Stomach smooth muscle (tissue), 2 donors: ENCODE data around the gene RNF145.

ENCODE experiments used
- H3K27ac ChIP-seq: one replicate; pipeline ENCODE4 v1.7.0; 2013; ENCODE audit warnings: mild to moderate bottlenecking, low read length, inconsistent platforms
- H3K27me3 ChIP-seq, 2 donors: one replicate each; pipeline ENCODE4 v1.7.0; 2013; ENCODE audit warnings: low read length in 2 of 2; ENCODE audit not compliant: insufficient read depth in 2 of 2, control insufficient read depth in 1 of 2
- H3K36me3 ChIP-seq, 2 donors: one replicate each; pipeline ENCODE4 v1.7.0; 2013; ENCODE audit warnings: low read length in 2 of 2; ENCODE audit not compliant: control insufficient read depth in 2 of 2, insufficient read depth in 2 of 2
- H3K4me1 ChIP-seq: one replicate; pipeline ENCODE4 v1.7.0; 2013; ENCODE audit warnings: low read length; ENCODE audit not compliant: control insufficient read depth, insufficient read depth
- H3K4me3 ChIP-seq, 2 donors: one replicate each; pipeline ENCODE4 v1.7.0; 2013; ENCODE audit warnings: low read length in 2 of 2
- H3K9ac ChIP-seq, 2 donors: one replicate each; pipeline ENCODE4 v1.7.0; 2013; ENCODE audit warnings: low read length in 2 of 2, mild to moderate bottlenecking in 1 of 2
- H3K9me3 ChIP-seq, 2 donors: one replicate each; pipeline ENCODE4 v1.7.0; 2013; ENCODE audit warnings: low read length in 2 of 2; ENCODE audit not compliant: control insufficient read depth in 2 of 2
- donor health status: healthy.
- donor health status: Pancreatic carcinoma.

RNF145 gene

DNA sequence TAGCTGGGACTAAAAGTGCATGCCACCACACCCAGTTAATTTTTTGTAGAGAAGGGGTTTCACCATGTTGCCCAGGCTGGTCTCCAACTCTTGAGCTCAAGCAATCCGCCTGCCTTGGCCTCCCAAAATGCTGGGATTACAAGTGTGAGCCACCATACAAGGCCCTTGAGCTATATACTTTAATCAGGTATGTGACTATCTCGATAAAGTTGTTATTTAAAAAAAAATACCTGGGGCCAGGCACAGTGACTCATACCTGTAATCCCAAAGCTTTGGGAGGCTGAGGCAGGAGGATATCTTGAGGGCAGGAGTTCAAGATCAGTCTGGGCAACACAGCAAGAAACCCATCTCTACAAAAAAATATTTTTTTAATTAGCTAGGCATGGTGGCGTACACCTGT is 19.2 kb downstream of the RNF145 start:
- Histone ChIP-seq H3K27me3 (no peaks in the 10 kb centered on the region), H3K4me3 (no peak overlapping the region), H3K27ac (no peak overlapping the region), H3K4me1 (peaks cover 1% of the 10 kb centered on the region), H3K36me3 (peaks cover 4 to 9% of the 10 kb centered on the region in 2 donors), H3K9ac (no peak overlapping the region), H3K9me3 (no peaks in the 10 kb centered on the region)

- no peaks in the 10 kb centered on the region for H3K9me3 ChIP-seq
- no peak overlapping the region for H3K9ac ChIP-seq
- peaks cover 4 to 9% of the 10 kb centered on the region in 2 donors for H3K36me3 ChIP-seq
- no peak overlapping the region for H3K27ac ChIP-seq
- no peaks in the 10 kb centered on the region for H3K27me3 ChIP-seq
- H3K4me1 ChIP-seq: peaks cover 3% of the 10 kb centered on the region
- H3K4me3 ChIP-seq: no peak overlapping the region
Observed at GRCh38 chr5:159189310-159189709, 20.0 kb downstream of the RNF145 start.

- Histone ChIP-seq H3K27ac (no peak overlapping the region), H3K9ac (no peak overlapping the region), H3K27me3 (no peaks in the 10 kb centered on the region), H3K36me3 (peaks cover under 1% of the 10 kb centered on the region in 2 donors), H3K4me1 (peaks cover 3% of the 10 kb centered on the region), H3K9me3 (no peaks in the 10 kb centered on the region), H3K4me3 (no peak overlapping the region)
Observed at GRCh38 chr5:159187719-159188118, 21.6 kb downstream of the RNF145 start.

GRCh38 chr5:159186319-159186718 is 23.0 kb downstream of the RNF145 start:
- Histone ChIP-seq H3K9me3 (no peaks in the 10 kb centered on the region), H3K36me3 (no peaks in the 10 kb centered on the region), H3K4me3 (no peak overlapping the region), H3K4me1 (peaks cover 3% of the 10 kb centered on the region), H3K9ac (no peak overlapping the region), H3K27me3 (no peaks in the 10 kb centered on the region), H3K27ac (no peak overlapping the region)

GRCh38 chr5:159185773-159186172 is 23.6 kb downstream of the RNF145 start:
- H3K27ac ChIP-seq: no peak overlapping the region
- H3K27me3 ChIP-seq: no peaks in the 10 kb centered on the region
- H3K4me3 ChIP-seq: no peak overlapping the region
- H3K4me1 ChIP-seq: peaks cover 3% of the 10 kb centered on the region
- no peaks in the 10 kb centered on the region for H3K9me3 ChIP-seq
- H3K36me3 ChIP-seq: no peaks in the 10 kb centered on the region
- no peak overlapping the region for H3K9ac ChIP-seq

DNA sequence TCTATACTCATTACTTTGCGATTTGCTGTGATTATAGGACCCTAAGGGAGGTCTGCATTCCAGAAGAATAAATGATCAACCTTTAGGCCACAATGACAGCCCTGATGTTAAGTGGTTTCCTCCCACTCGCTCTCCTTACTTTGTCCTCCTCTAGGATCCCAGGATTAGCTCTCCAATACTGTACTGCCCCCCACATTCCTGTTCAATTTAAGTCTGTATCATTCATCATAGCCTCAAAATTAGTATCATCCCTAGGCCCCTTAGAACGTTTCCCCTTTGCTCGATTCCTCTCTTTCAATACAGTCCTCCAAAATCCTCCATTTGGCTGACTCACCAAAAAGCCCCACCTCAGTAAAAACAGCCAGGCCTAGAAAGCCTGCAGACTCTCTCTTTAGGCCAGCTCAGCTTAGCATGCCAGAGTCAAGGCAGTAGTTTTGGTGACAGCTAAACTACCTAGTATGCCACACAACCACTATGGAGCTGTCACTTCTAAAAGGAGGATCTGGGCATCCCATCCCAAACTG is 24.4 kb downstream of the RNF145 start:
- no peaks in the 10 kb centered on the region for H3K36me3 ChIP-seq
- H3K27me3 ChIP-seq: no peaks in the 10 kb centered on the region
- no peak overlapping the region for H3K4me3 ChIP-seq
- no peaks in the 10 kb centered on the region for H3K9me3 ChIP-seq
- H3K27ac ChIP-seq: no peak overlapping the region
- no peak overlapping the region for H3K9ac ChIP-seq
- peaks cover 5% of the 10 kb centered on the region for H3K4me1 ChIP-seq

GRCh38 chr5:159184236-159184635 is 25.1 kb downstream of the RNF145 start:
- no peak overlapping the region for H3K27ac ChIP-seq
- H3K4me3 ChIP-seq: no peak overlapping the region
- H3K27me3 ChIP-seq: no peaks in the 10 kb centered on the region
- H3K9ac ChIP-seq: no peak overlapping the region
- no peaks in the 10 kb centered on the region for H3K36me3 ChIP-seq
- H3K9me3 ChIP-seq: no peaks in the 10 kb centered on the region
- H3K4me1 ChIP-seq: peaks cover 6% of the 10 kb centered on the region

DNA sequence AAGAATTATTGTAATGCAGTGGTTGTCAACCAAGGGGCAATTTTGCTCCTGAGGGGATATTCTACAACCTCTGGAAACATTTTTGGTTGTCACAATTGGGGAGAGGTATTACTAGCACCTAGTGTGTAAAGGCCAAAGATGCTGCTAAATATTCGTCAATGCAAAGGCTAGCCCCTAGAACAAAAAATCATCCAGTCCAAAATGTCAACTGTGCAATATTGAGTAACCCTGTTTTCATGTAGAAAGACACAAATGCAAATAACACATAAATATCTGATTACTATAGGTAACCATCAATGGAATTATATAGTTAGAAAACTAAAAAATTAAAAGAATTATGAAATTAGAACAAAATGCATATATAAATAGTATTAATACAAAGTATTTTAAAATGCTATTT is 26.1 kb downstream of the RNF145 start:
- Histone ChIP-seq H3K9me3 (no peaks in the 10 kb centered on the region), H3K36me3 (no peaks in the 10 kb centered on the region), H3K27ac (no peak overlapping the region), H3K9ac (no peak overlapping the region), H3K4me3 (no peak overlapping the region), H3K27me3 (no peaks in the 10 kb centered on the region), H3K4me1 (peaks cover 6% of the 10 kb centered on the region)

DNA sequence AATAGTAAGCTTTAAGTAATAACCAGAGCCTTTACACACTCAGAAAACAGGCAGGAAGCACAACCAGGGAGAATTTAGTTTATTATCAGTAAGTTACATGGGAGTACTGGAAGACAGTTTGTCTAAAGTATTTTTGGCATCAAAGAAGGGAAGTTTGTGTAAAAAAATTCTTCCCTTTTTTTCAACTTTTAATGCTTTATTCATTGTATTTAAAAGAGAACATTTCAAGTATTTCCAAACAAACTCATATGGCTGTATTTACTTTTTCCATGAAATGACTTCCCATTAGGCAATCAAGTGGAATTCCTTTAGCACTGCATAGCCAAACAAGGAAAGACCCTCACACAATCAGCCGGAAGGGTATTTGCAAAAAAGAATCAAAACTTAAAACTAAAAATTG is 26.7 kb downstream of the RNF145 start:
- Histone ChIP-seq H3K4me3 (no peak overlapping the region), H3K4me1 (peaks cover 6% of the 10 kb centered on the region), H3K27ac (no peak overlapping the region), H3K9ac (no peak overlapping the region), H3K36me3 (no peaks in the 10 kb centered on the region), H3K9me3 (no peaks in the 10 kb centered on the region), H3K27me3 (no peaks in the 10 kb centered on the region)

DNA sequence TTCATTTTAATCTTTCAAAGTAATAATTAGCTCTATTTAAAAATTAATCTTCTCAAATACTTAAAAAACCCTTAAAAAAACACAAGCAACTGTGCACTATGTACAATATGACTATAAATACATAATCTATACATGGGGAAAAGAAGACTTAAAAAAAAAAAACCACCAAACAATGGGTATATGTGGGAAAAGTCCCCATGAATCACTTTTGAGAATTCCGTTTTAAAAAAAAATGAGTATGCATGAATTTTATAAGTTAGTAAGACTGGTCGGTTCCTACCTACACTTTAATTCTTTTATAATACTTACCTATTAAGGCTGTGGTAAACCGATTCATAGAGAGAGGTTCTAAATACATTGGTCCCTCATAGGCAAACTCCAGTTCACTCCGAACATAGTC is 27.7 kb downstream of the RNF145 start:
- Histone ChIP-seq H3K4me1 (peaks cover 6% of the 10 kb centered on the region), H3K27ac (no peak overlapping the region), H3K9ac (no peak overlapping the region), H3K36me3 (no peaks in the 10 kb centered on the region), H3K9me3 (no peaks in the 10 kb centered on the region), H3K27me3 (no peaks in the 10 kb centered on the region), H3K4me3 (no peak overlapping the region)

DNA sequence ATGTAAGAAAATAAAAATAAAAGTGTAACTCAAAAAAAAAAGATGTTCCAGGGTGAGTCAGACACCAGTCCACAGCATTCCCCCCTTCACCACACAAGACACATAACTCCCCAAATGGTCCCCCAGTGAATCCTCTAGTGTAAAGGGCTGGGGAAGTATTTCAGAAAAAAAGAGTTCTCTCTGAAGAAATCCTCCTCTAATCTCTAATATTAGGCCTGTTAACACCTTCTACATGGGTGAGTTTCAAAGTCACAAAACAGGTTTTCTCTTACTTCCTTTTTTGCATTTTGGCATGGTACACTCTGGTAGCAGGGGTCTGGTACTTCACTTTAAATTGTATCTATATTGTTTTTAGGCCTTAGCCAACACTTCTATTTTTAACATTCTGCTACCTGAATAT is 28.2 kb downstream of the RNF145 start:
- Histone ChIP-seq H3K9me3 (no peaks in the 10 kb centered on the region), H3K9ac (no peak overlapping the region), H3K27me3 (no peaks in the 10 kb centered on the region), H3K27ac (no peak overlapping the region), H3K4me3 (no peak overlapping the region), H3K36me3 (peaks cover 0 to under 1% of the 10 kb centered on the region in 2 donors), H3K4me1 (peaks cover 6% of the 10 kb centered on the region)
